ENCODE measurements around the gene FBXO28. TPM values are rescaled to one million over a fixed set of nuclear protein-coding genes. Genes with fewer than 3 reads are reported as not detected.

FBXO28 gene
- total RNA-seq, 4 donors from 2014 or later, result 26.6 to 46.8 (median 28.8) TPM

DNA sequence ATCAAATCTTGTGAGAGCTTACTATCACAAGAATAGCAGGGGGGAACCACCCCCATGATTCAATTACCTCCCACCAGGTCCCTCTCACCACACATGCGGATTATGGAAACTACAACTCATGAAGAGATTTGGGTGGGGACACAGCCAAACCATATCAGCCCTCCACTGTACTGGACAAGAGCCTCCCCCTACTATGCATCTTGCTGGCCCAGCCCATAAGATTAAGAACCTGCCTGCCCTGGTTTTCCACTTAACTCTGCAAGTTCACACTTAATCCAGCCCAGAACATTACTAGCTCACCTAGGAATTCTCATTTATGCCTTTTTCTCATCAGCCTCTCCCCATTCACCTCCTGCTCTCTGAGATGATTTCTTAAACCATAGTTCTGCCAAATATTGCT is 18.0 kb upstream of the FBXO28 start:
- TF ChIP-seq, protein P1, sequence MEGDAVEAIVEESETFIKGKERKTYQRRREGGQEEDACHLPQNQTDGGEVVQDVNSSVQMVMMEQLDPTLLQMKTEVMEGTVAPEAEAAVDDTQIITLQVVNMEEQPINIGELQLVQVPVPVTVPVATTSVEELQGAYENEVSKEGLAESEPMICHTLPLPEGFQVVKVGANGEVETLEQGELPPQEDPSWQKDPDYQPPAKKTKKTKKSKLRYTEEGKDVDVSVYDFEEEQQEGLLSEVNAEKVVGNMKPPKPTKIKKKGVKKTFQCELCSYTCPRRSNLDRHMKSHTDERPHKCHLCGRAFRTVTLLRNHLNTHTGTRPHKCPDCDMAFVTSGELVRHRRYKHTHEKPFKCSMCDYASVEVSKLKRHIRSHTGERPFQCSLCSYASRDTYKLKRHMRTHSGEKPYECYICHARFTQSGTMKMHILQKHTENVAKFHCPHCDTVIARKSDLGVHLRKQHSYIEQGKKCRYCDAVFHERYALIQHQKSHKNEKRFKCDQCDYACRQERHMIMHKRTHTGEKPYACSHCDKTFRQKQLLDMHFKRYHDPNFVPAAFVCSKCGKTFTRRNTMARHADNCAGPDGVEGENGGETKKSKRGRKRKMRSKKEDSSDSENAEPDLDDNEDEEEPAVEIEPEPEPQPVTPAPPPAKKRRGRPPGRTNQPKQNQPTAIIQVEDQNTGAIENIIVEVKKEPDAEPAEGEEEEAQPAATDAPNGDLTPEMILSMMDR (IDR thresholded peaks at IDR 0.05; ENCODE audit: low read depth), result no peak

DNA sequence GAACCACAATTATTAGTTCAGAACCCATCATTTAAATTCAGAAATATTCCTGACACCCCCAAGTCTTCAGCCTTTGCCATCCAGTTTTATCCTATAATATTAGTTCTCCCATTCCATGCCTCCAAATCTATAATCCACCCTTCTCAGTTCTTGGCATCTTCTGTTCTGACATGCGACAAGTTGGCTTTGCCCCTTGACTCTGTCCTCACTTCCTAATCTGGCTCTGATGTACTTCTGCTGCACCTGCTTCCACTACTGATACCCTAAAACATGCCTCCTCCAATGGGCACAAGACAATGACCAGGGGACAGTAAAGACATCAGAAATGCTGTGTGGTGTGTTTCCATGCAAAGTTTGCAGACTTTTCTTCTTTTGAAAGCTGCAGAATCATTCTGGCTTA is 17.1 kb upstream of the FBXO28 start:
- TF ChIP-seq, protein P1 (IDR thresholded peaks at IDR 0.05; ENCODE audit: low read depth), result no peak

DNA sequence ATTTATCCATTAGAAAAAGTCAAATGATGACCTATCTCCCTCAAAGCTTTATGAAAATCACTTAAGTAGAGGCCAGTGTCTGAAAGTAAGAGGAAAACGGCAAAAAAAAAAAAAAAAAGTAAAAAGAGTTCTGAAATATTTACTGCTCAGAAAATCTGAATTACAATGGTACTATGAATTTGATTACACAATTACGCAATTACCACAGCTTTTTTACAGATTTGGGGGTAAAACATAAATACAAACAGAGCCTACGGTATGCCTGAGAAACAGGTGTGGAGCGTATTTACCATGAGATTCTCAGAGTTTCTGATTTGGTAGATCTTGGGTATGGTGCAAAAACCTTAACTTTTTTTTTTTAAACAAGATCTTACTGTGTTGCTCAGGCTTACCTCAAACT is 15.9 kb upstream of the FBXO28 start:
- TF ChIP-seq, protein P1 (IDR thresholded peaks at IDR 0.05; ENCODE audit: low read depth), result no peak

DNA sequence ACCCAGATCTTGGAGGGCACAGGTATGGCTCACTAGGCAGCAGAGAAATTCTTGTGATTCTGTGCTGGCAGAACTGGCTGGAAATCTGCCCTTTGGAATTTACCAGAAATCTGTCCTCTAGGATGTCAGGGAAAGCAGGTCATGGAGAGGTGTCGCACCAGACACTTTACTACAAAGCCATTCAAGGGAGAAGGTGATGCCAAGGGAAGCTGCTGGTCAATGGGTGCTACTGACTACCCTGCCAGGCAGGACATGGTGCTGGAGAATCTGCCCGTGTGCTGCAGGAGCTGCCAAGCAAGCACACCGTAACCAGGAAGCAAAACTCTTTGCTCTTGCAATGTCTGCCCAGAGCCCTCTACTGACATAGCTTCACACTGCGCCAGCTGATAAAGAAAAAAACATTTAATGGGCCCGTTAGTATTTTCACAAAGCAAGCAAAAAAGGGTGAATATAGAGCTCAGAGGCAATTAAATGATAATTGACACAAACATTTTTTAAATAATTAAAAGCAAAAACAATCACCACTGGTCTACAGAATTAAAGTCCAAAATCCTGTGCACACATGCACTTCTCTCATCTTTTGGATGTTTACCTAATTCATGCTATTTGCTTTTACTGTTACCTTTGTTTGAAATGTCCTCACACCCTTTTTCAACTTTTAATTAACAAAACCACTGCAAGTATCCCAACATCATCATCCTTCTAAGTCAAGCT is 7.2 kb upstream of the FBXO28 start:
- TF ChIP-seq, protein P1 (IDR thresholded peaks at IDR 0.05; ENCODE audit: low read depth), result no peak

DNA sequence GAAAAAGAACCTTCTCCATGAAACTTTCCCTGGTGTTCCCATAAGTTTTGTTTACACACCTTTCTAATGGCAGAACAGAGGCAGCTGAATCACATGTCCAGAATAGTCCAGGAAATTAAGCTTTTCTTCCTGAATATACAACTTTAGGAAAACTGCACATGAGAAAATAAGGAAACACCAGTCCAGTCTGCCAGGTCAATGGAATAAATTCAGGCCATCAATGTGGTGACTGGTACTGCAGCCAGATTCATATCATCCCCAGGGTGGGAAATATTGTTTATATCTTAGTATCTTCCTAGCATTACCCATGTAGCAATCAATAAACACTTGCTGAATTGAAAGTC is 6.7 kb upstream of the FBXO28 start:
- TF ChIP-seq, protein P1 (IDR thresholded peaks at IDR 0.05; ENCODE audit: low read depth), result no peak

DNA sequence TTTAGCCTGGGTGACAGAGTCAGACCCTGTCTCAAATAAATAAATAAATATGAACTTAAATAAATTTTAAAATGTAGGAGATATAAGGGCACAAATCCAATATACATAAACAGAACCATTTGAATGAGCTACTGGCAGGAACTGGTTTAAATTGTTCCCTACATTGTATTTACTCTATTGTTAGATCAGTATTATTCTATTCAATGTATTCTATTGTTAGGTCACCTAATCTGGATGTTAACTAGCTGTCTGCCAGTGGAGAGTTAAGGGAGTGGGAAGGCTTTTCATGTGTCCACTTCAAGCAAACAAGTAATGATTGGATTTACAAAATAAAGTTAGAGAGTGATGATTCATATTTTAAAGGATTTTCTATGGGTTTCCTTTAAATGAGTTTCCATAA is 4.9 kb upstream of the FBXO28 start:
- TF ChIP-seq, protein P1 (IDR thresholded peaks at IDR 0.05; ENCODE audit: low read depth), result no peak

- TF ChIP-seq, protein P1 (IDR thresholded peaks at IDR 0.05; ENCODE audit: low read depth), result no peak
Observed at GRCh38 chr1:224109981-224110380, 3.9 kb upstream of the FBXO28 start.
